Loucy (cell line): ENCODE data around the gene SRSF3.

Source experiments
- CTCF ChIP-seq: fragments of 200-600 bp; sonication (generic); conservative IDR thresholded peaks from 2 replicates; pipeline ENCODE4 v1.5.1; 2014; ENCODE audit warnings: mild to moderate bottlenecking, antibody characterized with exemption, low read length
- EZH2phosphoT487 ChIP-seq: fragments of 200-600 bp; IDR thresholded peaks from 2 replicates; pipeline ENCODE4 v1.6.1; 2018; ENCODE audit warnings: antibody characterized with exemption, mild to moderate bottlenecking, moderate library complexity, borderline replicate concordance

DNA sequence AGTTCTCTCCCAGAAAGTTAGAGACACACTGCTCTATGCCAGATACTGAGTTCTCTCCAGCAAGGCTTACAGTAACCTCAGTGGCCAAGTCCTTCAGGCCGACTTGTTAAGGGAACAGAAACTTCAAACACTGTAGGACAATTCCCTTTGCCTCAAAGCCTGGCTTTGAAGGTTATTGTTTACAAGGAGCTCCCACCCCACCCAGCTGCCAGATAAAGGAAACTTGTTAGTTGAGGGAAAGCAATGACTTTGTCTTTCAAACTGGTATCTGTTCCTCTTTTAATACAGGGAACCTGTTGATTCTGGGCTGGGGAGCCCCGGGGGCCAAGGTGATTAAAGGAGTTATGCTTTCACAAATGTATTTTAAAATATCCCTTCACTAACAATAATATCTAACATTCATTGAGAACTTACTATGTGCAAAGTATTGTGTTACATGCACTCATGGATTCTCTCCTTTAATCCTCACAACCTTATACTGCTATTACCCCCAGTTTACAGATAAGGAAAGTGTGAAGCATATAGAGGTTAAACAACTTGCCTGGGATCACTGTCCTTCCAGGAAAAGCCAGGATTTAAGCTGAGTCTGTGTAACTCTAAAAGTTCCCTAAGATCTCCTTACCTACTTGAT, 56.8 kb downstream of the SRSF3 start:
- TF ChIP-seq CTCF (no peak), EZH2phosphoT487 (no peak)
